Measurements from ENCODE around the gene PPP6R3.

PPP6R3 gene

DNA sequence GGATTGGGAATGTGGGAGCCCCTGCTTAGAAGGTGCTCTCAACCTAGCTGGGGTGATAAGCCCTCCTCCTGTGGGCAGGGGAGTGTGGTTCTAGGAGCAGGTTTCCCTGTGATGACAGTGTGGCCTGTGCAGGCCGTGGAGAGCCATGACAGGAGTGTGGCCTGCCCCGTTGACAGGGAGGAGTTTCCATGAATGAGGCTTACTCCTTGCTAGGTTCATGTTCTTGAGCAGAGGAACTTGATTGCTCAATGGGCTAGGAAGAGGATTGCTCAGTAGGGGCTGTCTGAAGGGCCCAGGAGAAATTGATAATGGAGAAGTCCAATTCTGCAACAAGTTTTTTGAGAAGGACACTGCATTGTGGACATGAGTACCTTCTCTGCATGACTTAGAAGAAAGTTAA is 92.0 kb downstream of the PPP6R3 start:
- H3K27me3 ChIP-seq (ENCODE audit: insufficient read depth, low read depth), result no peaks in the 10 kb centered on the region
- peaks cover 5% of the 10 kb centered on the region; the same call in 1 of the 2 replicates for H3K79me2 ChIP-seq (ENCODE audit: insufficient read depth, low read depth)
- H3K4me1 ChIP-seq (ENCODE audit: low read depth, poor library complexity, severe bottlenecking), result peaks cover 5% of the 10 kb centered on the region
- peaks cover 2% of the 10 kb centered on the region; the same call in 1 of the 2 replicates for H3K36me3 ChIP-seq (ENCODE audit: insufficient read depth)
- no peak overlapping the region for H3K9ac ChIP-seq
- TF ChIP-seq CTCF (conservative IDR thresholded peaks at IDR 0.05; ENCODE audit: low read depth, low read length), result no peak
- no peak overlapping the region for H2AFZ ChIP-seq (ENCODE audit: low read depth)
- no peak overlapping the region for H3K27ac ChIP-seq
- H3K4me2 ChIP-seq, result no peak overlapping the region
- H4K20me1 ChIP-seq (ENCODE audit: insufficient read depth), result no peaks in the 10 kb centered on the region
- no peak overlapping the region for H3K4me3 ChIP-seq (IDR thresholded peaks at IDR 0.05; ENCODE audit: insufficient read depth, low read depth, low read length)

DNA sequence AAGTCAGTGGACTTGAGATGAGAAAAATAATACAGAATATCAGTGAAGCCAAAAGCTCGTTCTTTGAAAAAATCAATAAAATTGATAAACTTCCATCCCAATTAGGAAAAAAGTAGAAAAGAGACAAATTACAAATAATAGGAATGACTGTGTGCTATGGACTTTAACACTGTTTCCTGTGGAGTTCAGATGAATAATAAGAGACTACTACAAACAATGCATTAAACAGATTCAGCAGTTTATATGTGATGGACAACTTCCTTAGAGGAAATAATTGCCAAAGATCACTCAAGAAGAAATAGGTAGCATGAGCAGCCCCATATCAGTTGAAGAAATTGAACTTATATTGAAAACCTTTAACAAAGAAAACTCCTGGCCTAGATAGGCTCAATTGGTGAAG is 99.7 kb downstream of the PPP6R3 start:
- Histone ChIP-seq H3K9ac (no peak overlapping the region), H2AFZ (ENCODE audit: low read depth) (no peak overlapping the region), H3K4me1 (ENCODE audit: low read depth, poor library complexity, severe bottlenecking) (no peaks in the 10 kb centered on the region), H4K20me1 (ENCODE audit: insufficient read depth) (0 out of 2 replicates have a peak, but pooled peaks cover 5% of the 10 kb centered on the region), H3K27me3 (ENCODE audit: insufficient read depth, low read depth) (no peaks in the 10 kb centered on the region), H3K27ac (no peak overlapping the region), H3K4me3 (IDR thresholded peaks at IDR 0.05; ENCODE audit: insufficient read depth, low read depth, low read length) (no peak overlapping the region), H3K79me2 (ENCODE audit: insufficient read depth, low read depth) (no peaks in the 10 kb centered on the region; the same call in 1 of the 2 replicates), H3K4me2 (no peak overlapping the region), H3K36me3 (ENCODE audit: insufficient read depth) (no peaks in the 10 kb centered on the region; the same call in 1 of the 2 replicates)
- no peak for TF ChIP-seq CTCF (conservative IDR thresholded peaks at IDR 0.05; ENCODE audit: low read depth, low read length)

- no peak overlapping the region for H3K4me2 ChIP-seq
- H3K79me2 ChIP-seq (ENCODE audit: insufficient read depth, low read depth), result no peaks in the 10 kb centered on the region; the same call in 1 of the 2 replicates
- H3K4me1 ChIP-seq (ENCODE audit: low read depth, poor library complexity, severe bottlenecking), result peaks cover 10% of the 10 kb centered on the region
- no peak overlapping the region for H3K27ac ChIP-seq
- 0 out of 2 replicates have a peak, but pooled peaks cover 5% of the 10 kb centered on the region for H4K20me1 ChIP-seq (ENCODE audit: insufficient read depth)
- H3K4me3 ChIP-seq (IDR thresholded peaks at IDR 0.05; ENCODE audit: insufficient read depth, low read depth, low read length), result no peak overlapping the region
- H3K36me3 ChIP-seq (ENCODE audit: insufficient read depth), result no peaks in the 10 kb centered on the region; the same call in 1 of the 2 replicates
- no peak overlapping the region for H2AFZ ChIP-seq (ENCODE audit: low read depth)
- TF ChIP-seq CTCF (conservative IDR thresholded peaks at IDR 0.05; ENCODE audit: low read depth, low read length), result no peak
- no peaks in the 10 kb centered on the region for H3K27me3 ChIP-seq (ENCODE audit: insufficient read depth, low read depth)
- H3K9ac ChIP-seq, result no peak overlapping the region
Measured at GRCh38 chr11:68563454-68563853, 102.9 kb downstream of the PPP6R3 start.

- H3K27ac ChIP-seq, result no peak overlapping the region
- H3K4me2 ChIP-seq, result no peak overlapping the region
- H3K4me1 ChIP-seq (ENCODE audit: low read depth, poor library complexity, severe bottlenecking), result peaks cover 18% of the 10 kb centered on the region
- H3K79me2 ChIP-seq (ENCODE audit: insufficient read depth, low read depth), result no peaks in the 10 kb centered on the region; the same call in 1 of the 2 replicates
- H4K20me1 ChIP-seq (ENCODE audit: insufficient read depth), result 0 out of 2 replicates have a peak, but pooled peaks cover 5% of the 10 kb centered on the region
- no peak for TF ChIP-seq CTCF (conservative IDR thresholded peaks at IDR 0.05; ENCODE audit: low read depth, low read length)
- H3K4me3 ChIP-seq (IDR thresholded peaks at IDR 0.05; ENCODE audit: insufficient read depth, low read depth, low read length), result no peak overlapping the region
- H2AFZ ChIP-seq (ENCODE audit: low read depth), result no peak overlapping the region
- H3K27me3 ChIP-seq (ENCODE audit: insufficient read depth, low read depth), result no peaks in the 10 kb centered on the region
- no peaks in the 10 kb centered on the region; the same call in 1 of the 2 replicates for H3K36me3 ChIP-seq (ENCODE audit: insufficient read depth)
- no peak overlapping the region for H3K9ac ChIP-seq
Measured at GRCh38 chr11:68564261-68564660, 103.7 kb downstream of the PPP6R3 start.

All from KMS-11 (cell line).